BE2C (cell line): ENCODE data around the gene EID2B.

Experiments used
- DNase-seq: peaks from one replicate; pipeline ENCODE4 v3.0.0-alpha.2; 2020
- H3K27me3 ChIP-seq: fragments of 250-450 bp; sonication (Bioruptor Pico); 2 replicates; pipeline ENCODE4 v1.5.1; 2020; ENCODE audit warnings: mild to moderate bottlenecking
- H3K36me3 ChIP-seq: fragments of 250-450 bp; sonication (Bioruptor Pico); 2 replicates; pipeline ENCODE4 v1.5.1; 2020; ENCODE audit warnings: mild to moderate bottlenecking
- H3K4me1 ChIP-seq: fragments of 250-450 bp; sonication (Bioruptor Pico); 2 replicates; pipeline ENCODE4 v1.5.1; 2020
- H3K4me3 ChIP-seq: 2 replicates; pipeline ENCODE4 v1.5.1; 2011; ENCODE audit warnings: low read depth, low read length
- H3K9me3 ChIP-seq: fragments of 250-450 bp; sonication (Bioruptor Pico); 2 replicates; pipeline ENCODE4 v1.5.1; 2020
- CTCF ChIP-seq: IDR thresholded peaks from 2 replicates; pipeline ENCODE4 v1.5.1; 2012; ENCODE audit warnings: mild to moderate bottlenecking, low read depth, low read length

EID2B gene

GRCh38 chr19:39546599-39546998 lies 13.9 kb upstream of the EID2B start:
- Histone ChIP-seq H3K4me3 (no peak overlapping the region), H3K4me1 (no peaks in the 10 kb centered on the region), H3K9me3 (no peaks in the 10 kb centered on the region; the same call in 1 of the 2 replicates), H3K36me3 (no peaks in the 10 kb centered on the region), H3K27me3 (peaks cover 20% of the 10 kb centered on the region)
- DNase-seq: no peak
- no peak for TF ChIP-seq CTCF

GRCh38 chr19:39544911-39545310 lies 12.3 kb upstream of the EID2B start:
- H3K4me3 ChIP-seq: no peak overlapping the region
- H3K4me1 ChIP-seq: no peaks in the 10 kb centered on the region
- no peaks in the 10 kb centered on the region; the same call in 1 of the 2 replicates for H3K9me3 ChIP-seq
- no peak for TF ChIP-seq CTCF
- DNase-seq: no peak
- no peaks in the 10 kb centered on the region for H3K36me3 ChIP-seq
- peaks cover 20% of the 10 kb centered on the region for H3K27me3 ChIP-seq

- no peak for TF ChIP-seq CTCF
- no peak for DNase-seq
These were observed 11.7 kb upstream of the EID2B start for GRCh38 chr19:39544226-39544903.

GRCh38 chr19:39543477-39543857 lies 10.8 kb upstream of the EID2B start:
- Histone ChIP-seq H3K36me3 (no peaks in the 10 kb centered on the region), H3K9me3 (no peaks in the 10 kb centered on the region; the same call in 1 of the 2 replicates), H3K27me3 (peaks cover 20% of the 10 kb centered on the region), H3K4me1 (no peaks in the 10 kb centered on the region), H3K4me3 (no peak overlapping the region)
- no peak for TF ChIP-seq CTCF
- no peak for DNase-seq

More at GRCh38 chr19:39544226-39544903, 11.7 kb upstream of the EID2B start:
- Histone ChIP-seq H3K27me3 (peaks cover 20% of the 10 kb centered on the region), H3K4me1 (no peaks in the 10 kb centered on the region), H3K36me3 (no peaks in the 10 kb centered on the region), H3K4me3 (no peak overlapping the region), H3K9me3 (no peaks in the 10 kb centered on the region; the same call in 1 of the 2 replicates)

- no peak for DNase-seq
- no peaks in the 10 kb centered on the region; the same call in 1 of the 2 replicates for H3K9me3 ChIP-seq
- H3K27me3 ChIP-seq: peaks cover 17% of the 10 kb centered on the region
- H3K4me3 ChIP-seq: no peak overlapping the region
- H3K36me3 ChIP-seq: no peaks in the 10 kb centered on the region
- no peak for TF ChIP-seq CTCF
- H3K4me1 ChIP-seq: no peaks in the 10 kb centered on the region
These were observed 9.6 kb upstream of the EID2B start for GRCh38 chr19:39542206-39542605.

GRCh38 chr19:39540333-39540673 lies 7.7 kb upstream of the EID2B start:
- H3K4me1 ChIP-seq: no peaks in the 10 kb centered on the region
- no peaks in the 10 kb centered on the region for H3K27me3 ChIP-seq
- peak overlapping the region; percentile 68 for H3K4me3 ChIP-seq
- no peaks in the 10 kb centered on the region for H3K9me3 ChIP-seq
- DNase-seq: no peak
- TF ChIP-seq CTCF: no peak
- H3K36me3 ChIP-seq: no peaks in the 10 kb centered on the region
